Ishikawa (cell line): ENCODE results near the gene SRC.
A peak's percentile ranks its signal among the peaks of the same experiment; 100 is the strongest.

Source experiments
- CEBPB ChIP-seq: IDR thresholded peaks from 2 replicates; pipeline ENCODE4 v1.6.1; 2012
- CREB1 ChIP-seq: IDR thresholded peaks from 2 replicates; pipeline ENCODE4 v1.6.1; 2012; ENCODE audit warnings: low read depth
- EGR1 ChIP-seq: IDR thresholded peaks from 2 replicates; pipeline ENCODE4 v1.6.1; 2012
- EP300 ChIP-seq: IDR thresholded peaks from 2 replicates; pipeline ENCODE4 v1.6.1; 2012; ENCODE audit warnings: borderline replicate concordance
- FOXM1 ChIP-seq: IDR thresholded peaks from 2 replicates; pipeline ENCODE4 v1.6.1; 2012; ENCODE audit warnings: low read depth, borderline replicate concordance
- NFIC ChIP-seq: IDR thresholded peaks from 2 replicates; pipeline ENCODE4 v1.6.1; 2012
- RAD21 ChIP-seq: IDR thresholded peaks from 2 replicates; pipeline ENCODE4 v1.6.1; 2012; ENCODE audit warnings: low read depth
- REST ChIP-seq: IDR thresholded peaks from 2 replicates; pipeline ENCODE4 v1.6.1; 2012; ENCODE audit warnings: low read depth, mild to moderate bottlenecking
- TAF1 ChIP-seq: IDR thresholded peaks from 2 replicates; pipeline ENCODE4 v1.6.1; 2012; ENCODE audit warnings: low read depth, mild to moderate bottlenecking
- TCF12 ChIP-seq: IDR thresholded peaks from 2 replicates; pipeline ENCODE4 v1.6.1; 2012; ENCODE audit warnings: low read depth
- TEAD4 ChIP-seq: IDR thresholded peaks from 2 replicates; pipeline ENCODE4 v1.6.1; 2012
- USF1 ChIP-seq: IDR thresholded peaks from 2 replicates; pipeline ENCODE4 v1.6.1; 2012
- YY1 ChIP-seq: IDR thresholded peaks from 2 replicates; pipeline ENCODE4 v1.6.1; 2012; ENCODE audit warnings: low read depth
- ZBTB7A ChIP-seq: IDR thresholded peaks from 2 replicates; pipeline ENCODE4 v1.6.1; 2012; ENCODE audit warnings: low read depth
- TF ChIP-seq, protein P1 (sequence below): IDR thresholded peaks from 2 replicates; pipeline ENCODE4 v1.6.1; 2012

The SRC gene

DNA sequence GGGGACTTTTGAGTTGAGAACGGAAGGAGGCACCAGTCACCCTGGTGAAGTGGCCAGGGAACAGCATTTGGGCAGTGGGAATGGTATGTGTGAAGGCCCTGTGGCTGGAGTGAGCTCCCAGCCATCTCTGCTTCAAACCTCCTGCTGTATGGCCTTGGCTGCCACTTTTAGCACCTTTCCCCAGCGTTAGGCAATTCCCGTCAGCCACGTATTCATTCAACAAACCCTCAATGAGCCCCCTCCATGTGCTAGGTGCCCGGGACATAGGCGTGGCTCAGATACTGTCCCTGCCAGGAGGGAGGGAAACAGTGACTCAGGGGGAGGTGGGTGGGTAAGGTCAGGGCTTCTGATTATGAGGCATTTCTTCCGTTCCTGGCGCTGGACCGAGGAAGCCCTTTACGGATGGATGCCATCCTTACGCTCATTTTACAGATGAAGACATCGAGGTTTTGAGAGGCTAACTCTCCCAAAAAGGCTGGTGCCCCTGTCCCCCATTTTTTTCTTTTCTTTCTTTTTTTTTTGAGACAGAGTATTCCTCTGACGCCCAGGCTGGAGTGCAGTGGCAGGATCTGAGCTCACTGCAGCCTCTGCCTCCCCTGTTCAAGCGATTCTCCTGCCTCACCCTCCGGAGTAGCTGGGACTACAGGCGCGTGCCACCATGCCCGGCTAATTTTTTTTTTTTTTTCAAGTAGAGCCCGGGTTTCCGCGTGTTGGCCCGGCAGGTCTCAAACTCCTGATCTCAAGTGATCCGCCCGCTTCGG, 37.5 kb downstream of the SRC start:
- TF ChIP-seq EP300 (no peak), CEBPB (no peak)
- TF ChIP-seq, protein P1, sequence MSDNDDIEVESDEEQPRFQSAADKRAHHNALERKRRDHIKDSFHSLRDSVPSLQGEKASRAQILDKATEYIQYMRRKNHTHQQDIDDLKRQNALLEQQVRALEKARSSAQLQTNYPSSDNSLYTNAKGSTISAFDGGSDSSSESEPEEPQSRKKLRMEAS = 0 out of 2 replicates have a peak, but pooled peaks have one; percentile 18

- TF ChIP-seq NFIC (peak; percentile 93), RAD21 (peak; percentile 51; the same call in 1 of the 2 replicates), CEBPB (no peak), TEAD4 (no peak), EGR1 (no peak), EP300 (no peak), YY1 (no peak), FOXM1 (no peak), USF1 (no peak), TAF1 (no peak), ZBTB7A (0 out of 2 replicates have a peak, but pooled peaks have one; percentile 34)
- TF ChIP-seq, protein P1 = peak; percentile 41
Measured at GRCh38 chr20:37384683-37385174, 38.8 kb downstream of the SRC start.

GRCh38 chr20:37385176-37385575, 39.2 kb downstream of the SRC start:
- no peak for TF ChIP-seq CEBPB
- TF ChIP-seq REST = no peak
- TF ChIP-seq EP300 = no peak
- TF ChIP-seq TCF12 = no peak
- no peak for TF ChIP-seq NFIC
- no peak for TF ChIP-seq FOXM1
- no peak for TF ChIP-seq EGR1
- TF ChIP-seq, protein P1 = no peak

GRCh38 chr20:37385659-37386504, 39.9 kb downstream of the SRC start:
- TF ChIP-seq EGR1 = no peak

DNA sequence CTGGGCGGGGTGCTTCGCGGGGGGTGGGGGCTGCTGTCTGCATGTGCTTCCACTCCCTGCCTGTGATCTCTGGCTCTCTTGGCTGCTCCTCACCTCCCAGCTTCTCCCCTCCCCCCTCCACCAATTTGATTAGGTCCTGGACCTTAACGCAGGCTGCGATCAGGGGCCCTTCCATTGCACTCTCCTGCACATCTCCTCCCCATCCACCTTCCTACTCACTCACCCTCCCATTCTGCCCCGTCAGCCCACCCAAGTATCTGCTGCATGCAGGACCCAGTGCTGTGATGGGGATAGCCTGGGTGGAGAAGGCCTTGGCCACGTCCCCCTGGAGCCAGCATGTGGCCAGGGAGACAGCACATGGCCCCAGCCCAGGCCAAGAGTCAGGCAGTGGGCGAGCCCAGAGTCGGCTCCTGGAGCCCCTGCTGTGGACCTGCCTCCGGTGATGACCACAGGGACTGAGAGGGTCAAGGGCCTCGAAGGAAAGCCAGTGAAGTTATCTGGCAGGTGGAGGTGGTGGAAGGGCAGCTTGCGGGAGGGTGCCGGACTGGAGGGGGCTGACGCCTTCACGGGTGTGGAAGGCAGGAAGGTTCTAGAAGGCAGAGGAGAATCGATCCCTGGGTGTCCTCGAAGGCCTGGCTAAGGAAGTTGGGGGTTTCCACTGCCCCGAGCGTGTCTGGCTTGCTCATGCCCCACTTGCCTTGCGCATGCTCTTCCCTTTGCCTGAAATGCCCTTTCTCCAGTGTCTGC, 40.7 kb downstream of the SRC start:
- TF ChIP-seq TEAD4 (no peak), EP300 (no peak), TAF1 (no peak), TCF12 (no peak), RAD21 (no peak), ZBTB7A (no peak), EGR1 (no peak), CREB1 (no peak), YY1 (no peak), CEBPB (no peak), USF1 (no peak), REST (no peak), NFIC (no peak), FOXM1 (no peak)
- TF ChIP-seq, protein P1 = no peak
